Transverse colon (tissue), 4 donors: ENCODE results near the gene CYP1A1. TPM values are rescaled to one million over a fixed set of nuclear protein-coding genes. Genes with fewer than 3 reads are reported as not detected.

Source experiments
- DNase-seq: peaks from one replicate; pipeline ENCODE4 v3.0.0-alpha.2; 2019
- H3K27ac ChIP-seq, 4 donors: fragments of 200-600 bp; sonication (generic); 2 replicates each; pipeline ENCODE4 v1.5.1; 2016 to 2018; ENCODE audit warnings: inconsistent platforms in 4 of 4
- H3K27me3 ChIP-seq: fragments of 200-600 bp; sonication (generic); 2 replicates; pipeline ENCODE4 v1.5.1; 2017; ENCODE audit warnings: inconsistent platforms
- H3K36me3 ChIP-seq, 4 donors: fragments of 200-600 bp; sonication (generic); 2 replicates each; pipeline ENCODE4 v1.5.1; 2017 to 2019; ENCODE audit warnings: inconsistent platforms in 4 of 4
- H3K4me1 ChIP-seq, 4 donors: fragments of 200-600 bp; sonication (generic); 2 replicates each; pipeline ENCODE4 v1.5.1; 2017 to 2020; ENCODE audit warnings: inconsistent platforms in 4 of 4
- H3K4me3 ChIP-seq, 4 donors: fragments of 200-600 bp; sonication (generic); 1 replicate in 1 of 4; 2 replicates in 3 of 4; pipeline versions ENCODE4 v1.5.1 to v1.6.1; 2017 to 2019; ENCODE audit warnings: inconsistent platforms in 4 of 4
- H3K9me3 ChIP-seq, 2 donors: fragments of 200-600 bp; sonication (generic); 2 replicates each; pipeline ENCODE4 v1.5.1; 2017 to 2019; ENCODE audit warnings: inconsistent platforms in 2 of 2
- CTCF ChIP-seq, 5 experiments: fragments of 200-600 bp in 3 of 5; fragments of 450-650 bp in 2 of 5; sonication (generic) in 3 of 5; IDR thresholded peaks; 1 replicate in 2 of 5; 2 replicates in 3 of 5; pipeline ENCODE4 v1.5.1; 2016 to 2017; ENCODE audit warnings: antibody characterized with exemption in 5 of 5, inconsistent platforms in 3 of 5, mild to moderate bottlenecking in 2 of 5, moderate library complexity in 1 of 5
- EP300 ChIP-seq: sonication (generic); formaldehyde crosslinking; IDR thresholded peaks from one replicate; pipeline ENCODE4 v1.6.1; 2017; ENCODE audit warnings: antibody characterized with exemption, low read depth
- POLR2A ChIP-seq: fragments of 450-650 bp; IDR thresholded peaks from one replicate; pipeline ENCODE4 v1.6.1; 2016; ENCODE audit warnings: antibody characterized with exemption, mild to moderate bottlenecking, moderate library complexity
- POLR2AphosphoS5 ChIP-seq, 3 donors: sonication (generic); formaldehyde crosslinking; IDR thresholded peaks; one replicate each; pipeline ENCODE4 v1.6.1; 2016; ENCODE audit warnings: antibody characterized with exemption in 3 of 3
- WGBS, 2 donors: methylation state at CpG; one replicate each; pipeline ENCODE4 v1.1.5; 2018; ENCODE audit warnings: low coverage in 1 of 2; 5-methylcytosine and 5-hydroxymethylcytosine counted together
- in situ Hi-C, 4 donors: fragments of 200-750 bp; cut with MboI; loops; one replicate each; pipeline versions ENCODE4 v1.15.0 to v1.15.1; 2017; ENCODE audit warnings: low sequenced_read_pairs in 3 of 4, low pct_ligation_motif_present in 1 of 4, low pct_unique_long_range_greater_than_20kb in 1 of 4
- intact Hi-C: fragments of 100-400 bp; cut with DNase I; formaldehyde crosslinking; loops from one replicate; pipeline ENCODE4 v1.15.1; 2023; ENCODE audit warnings: low total_unique reads
- total RNA-seq, 4 donors: library from RNA; depleted of rRNA; stranded (reverse); fragments of >200 nt; gene quantifications; one replicate each; pipeline ENCODE4 v1.1.0, GENCODE V29; 2016

The CYP1A1 gene
- total RNA-seq, 4 donors from 2014 or later, result 0.55 to 1.1 TPM; not detected in 2

GRCh38 chr15:74767167-74768098 lies 42.1 kb upstream of the CYP1A1 start:
- intact Hi-C loops, result loop anchor here (2.0 kb wide), 1 partner anchor 131 kb away; no protein-coding TSS in a partner anchor
- no peak overlapping the region for H3K4me3 ChIP-seq
- H3K9me3 ChIP-seq, result no peaks in the 10 kb centered on the region
- no peak for TF ChIP-seq POLR2A
- no peak for TF ChIP-seq EP300
- no peak for TF ChIP-seq CTCF (IDR thresholded peaks at IDR 0.05)
- no peak for TF ChIP-seq POLR2AphosphoS5 (IDR thresholded peaks at IDR 0.05)
- H3K27ac ChIP-seq, result no peak overlapping the region
- H3K4me1 ChIP-seq, result peaks cover 0 to 13% (median 4%) of the 10 kb centered on the region in 4 donors
- no peaks in the 10 kb centered on the region for H3K36me3 ChIP-seq
- in situ Hi-C loops, result loop anchor here in 3 of 4 donors (5.0 to 25.0 kb wide), 4 partner anchors 125 to 380 kb away; no protein-coding TSS in a partner anchor
- 78 to 91% methylated on average over 8 to 14 of the region's 14 CpGs for WGBS, 2 donors
- peaks cover 5% of the 10 kb centered on the region for H3K27me3 ChIP-seq
- DNase-seq, result no peak

GRCh38 chr15:74763416-74763815 lies 38.1 kb upstream of the CYP1A1 start:
- no peaks in the 10 kb centered on the region for H3K9me3 ChIP-seq
- H3K27me3 ChIP-seq, result peaks cover 5% of the 10 kb centered on the region
- H3K36me3 ChIP-seq, result no peaks in the 10 kb centered on the region
- no peak overlapping the region for H3K4me3 ChIP-seq
- H3K27ac ChIP-seq, result no peak overlapping the region
- intact Hi-C loops (no loop called here), in situ Hi-C loops (loop anchor here in 2 of 4 donors (25.0 kb wide), 1 partner anchor 376 kb away; no protein-coding TSS in a partner anchor)
- DNase-seq, result no peak
- no peaks in the 10 kb centered on the region for H3K4me1 ChIP-seq
- WGBS, 2 donors, result 81% methylated on average over 15 of the region's 15 CpGs; no CpG with 5 or more reads in 1 of the 2 donors
- TF ChIP-seq POLR2A (no peak), EP300 (no peak), CTCF (IDR thresholded peaks at IDR 0.05) (no peak), POLR2AphosphoS5 (IDR thresholded peaks at IDR 0.05) (no peak)

GRCh38 chr15:74762791-74763150 lies 37.4 kb upstream of the CYP1A1 start:
- Histone ChIP-seq H3K27ac (no peak overlapping the region), H3K36me3 (no peaks in the 10 kb centered on the region), H3K27me3 (peaks cover 4% of the 10 kb centered on the region), H3K4me1 (no peaks in the 10 kb centered on the region), H3K4me3 (no peak overlapping the region), H3K9me3 (no peaks in the 10 kb centered on the region)
- in situ Hi-C loops, result loop anchor here in 2 of 4 donors (25.0 kb wide), 1 partner anchor 375 kb away; no protein-coding TSS in a partner anchor
- intact Hi-C loops, result no loop called here
- TF ChIP-seq EP300, result no peak
- TF ChIP-seq POLR2A, result no peak
- TF ChIP-seq POLR2AphosphoS5 (IDR thresholded peaks at IDR 0.05), result no peak
- TF ChIP-seq CTCF (IDR thresholded peaks at IDR 0.05), result no peak
- no peak for DNase-seq
- 56% methylated on average over 6 of the region's 6 CpGs; no CpG with 5 or more reads in 1 of the 2 donors for WGBS, 2 donors

GRCh38 chr15:74758736-74759135 lies 33.4 kb upstream of the CYP1A1 start:
- in situ Hi-C loops, result loop anchor here in 3 of 4 donors (10.0 to 25.0 kb wide), 2 partner anchors 114 to 371 kb away; no protein-coding TSS in a partner anchor

More at GRCh38 chr15:74758736-74759135, 33.4 kb upstream of the CYP1A1 start:
- no peak for TF ChIP-seq POLR2AphosphoS5 (IDR thresholded peaks at IDR 0.05)
- Histone ChIP-seq H3K9me3 (no peaks in the 10 kb centered on the region), H3K27me3 (no peaks in the 10 kb centered on the region), H3K4me1 (no peaks in the 10 kb centered on the region), H3K27ac (no peak overlapping the region), H3K36me3 (no peaks in the 10 kb centered on the region), H3K4me3 (no peak overlapping the region)
- DNase-seq, result no peak
- intact Hi-C loops, result loop anchor here (5.0 kb wide), 1 partner anchor 131 kb away; no protein-coding TSS in a partner anchor
- WGBS, 2 donors, result 97% methylated on average over 8 of the region's 8 CpGs; no CpG with 5 or more reads in 1 of the 2 donors
